Prostate gland (tissue), 2 donors: ENCODE results near the gene ZNF185. TPM values are rescaled to one million over a fixed set of nuclear protein-coding genes. Genes with fewer than 3 reads are reported as not detected.

Experiments
- DNase-seq: peaks from one replicate; pipeline ENCODE4 v3.0.0-alpha.2; 2019; ENCODE audit warnings: low spot score
- H3K27ac ChIP-seq, 2 donors: fragments of 200-600 bp; sonication (generic); 2 replicates each; pipeline ENCODE4 v1.5.1; 2017 to 2019
- H3K27me3 ChIP-seq: fragments of 200-600 bp; sonication (generic); replicated peaks from 2 replicates; pipeline ENCODE4 v1.5.1; 2019; ENCODE audit not compliant: insufficient read depth
- H3K36me3 ChIP-seq, 2 donors: fragments of 200-600 bp; sonication (generic); 1 replicate in 1 of 2; 2 replicates in 1 of 2; pipeline versions ENCODE4 v1.5.1 to v1.8.1; 2017 to 2019
- H3K4me1 ChIP-seq: fragments of 200-600 bp; sonication (generic); replicated peaks from 2 replicates; pipeline ENCODE4 v1.5.1; 2019
- H3K4me3 ChIP-seq, 2 donors: fragments of 200-600 bp; sonication (generic); 2 replicates each; pipeline ENCODE4 v1.5.1; 2017 to 2019
- H3K9me3 ChIP-seq: fragments of 200-600 bp; sonication (generic); 2 replicates; pipeline ENCODE4 v1.5.1; 2017
- POLR2A ChIP-seq: fragments of 450-650 bp; IDR thresholded peaks from one replicate; pipeline ENCODE4 v1.6.1; 2016; ENCODE audit warnings: antibody characterized with exemption, mild to moderate bottlenecking
- POLR2AphosphoS5 ChIP-seq: sonication (generic); formaldehyde crosslinking; IDR thresholded peaks from one replicate; pipeline ENCODE4 v1.6.1; 2017; ENCODE audit warnings: antibody characterized with exemption
- WGBS: methylation state at CpG from one replicate; pipeline ENCODE4 v1.1.5; 2018; 5-methylcytosine and 5-hydroxymethylcytosine counted together
- intact Hi-C: fragments of 100-400 bp; cut with DNase I; formaldehyde crosslinking; loops from one replicate; pipeline ENCODE4 v1.14.2; 2022
- total RNA-seq, 2 donors: library from RNA; depleted of rRNA; stranded (reverse); fragments of >200 nt; gene quantifications; one replicate each; pipeline ENCODE4 v1.1.0, GENCODE V29; 2016
- TF ChIP-seq, protein P1 (sequence below), 4 experiments: fragments of 200-600 bp in 2 of 4; fragments of 450-650 bp in 2 of 4; sonication (generic) in 2 of 4; IDR thresholded peaks; 1 replicate in 3 of 4; 2 replicates in 1 of 4; pipeline ENCODE4 v1.5.1; 2016 to 2019; ENCODE audit warnings: antibody characterized with exemption in 4 of 4, mild to moderate bottlenecking in 2 of 4, moderate library complexity in 2 of 4

ZNF185 gene
- total RNA-seq, 2 donors from 2014 or later = 20.3 to 27.1 TPM

DNA sequence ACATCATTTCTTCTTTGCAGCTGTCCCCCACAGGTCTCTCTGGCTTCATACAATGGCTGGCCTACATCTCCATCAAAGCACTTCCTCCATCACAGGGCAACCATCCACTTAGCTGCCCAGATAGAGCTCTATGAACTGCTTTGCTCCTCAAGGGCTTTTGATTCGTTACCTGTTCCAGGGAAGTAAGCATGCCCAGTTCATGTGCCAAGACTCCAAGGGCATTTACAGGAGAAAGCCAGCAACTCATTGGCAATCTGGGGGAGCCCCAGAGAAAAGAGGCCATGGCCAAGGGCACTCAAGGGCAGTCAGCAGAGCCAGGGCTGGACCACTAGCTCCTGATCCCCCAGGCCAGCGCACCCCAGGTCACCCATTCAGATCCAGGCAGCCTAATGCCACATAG lies 24.5 kb upstream of the ZNF185 start:
- no peaks in the 10 kb centered on the region for H3K4me1 ChIP-seq
- intact Hi-C loops = no loop called here
- no peaks in the 10 kb centered on the region for H3K9me3 ChIP-seq
- H3K36me3 ChIP-seq = no peaks in the 10 kb centered on the region
- H3K4me3 ChIP-seq = no peak overlapping the region
- no peak for DNase-seq
- no peaks in the 10 kb centered on the region for H3K27me3 ChIP-seq
- WGBS = 86% methylated on average over 2 of the region's 2 CpGs
- H3K27ac ChIP-seq = no peak overlapping the region
- TF ChIP-seq, protein P1, sequence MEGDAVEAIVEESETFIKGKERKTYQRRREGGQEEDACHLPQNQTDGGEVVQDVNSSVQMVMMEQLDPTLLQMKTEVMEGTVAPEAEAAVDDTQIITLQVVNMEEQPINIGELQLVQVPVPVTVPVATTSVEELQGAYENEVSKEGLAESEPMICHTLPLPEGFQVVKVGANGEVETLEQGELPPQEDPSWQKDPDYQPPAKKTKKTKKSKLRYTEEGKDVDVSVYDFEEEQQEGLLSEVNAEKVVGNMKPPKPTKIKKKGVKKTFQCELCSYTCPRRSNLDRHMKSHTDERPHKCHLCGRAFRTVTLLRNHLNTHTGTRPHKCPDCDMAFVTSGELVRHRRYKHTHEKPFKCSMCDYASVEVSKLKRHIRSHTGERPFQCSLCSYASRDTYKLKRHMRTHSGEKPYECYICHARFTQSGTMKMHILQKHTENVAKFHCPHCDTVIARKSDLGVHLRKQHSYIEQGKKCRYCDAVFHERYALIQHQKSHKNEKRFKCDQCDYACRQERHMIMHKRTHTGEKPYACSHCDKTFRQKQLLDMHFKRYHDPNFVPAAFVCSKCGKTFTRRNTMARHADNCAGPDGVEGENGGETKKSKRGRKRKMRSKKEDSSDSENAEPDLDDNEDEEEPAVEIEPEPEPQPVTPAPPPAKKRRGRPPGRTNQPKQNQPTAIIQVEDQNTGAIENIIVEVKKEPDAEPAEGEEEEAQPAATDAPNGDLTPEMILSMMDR (IDR thresholded peaks at IDR 0.05) = no peak
- TF ChIP-seq POLR2AphosphoS5 (no peak), POLR2A (no peak)

DNA sequence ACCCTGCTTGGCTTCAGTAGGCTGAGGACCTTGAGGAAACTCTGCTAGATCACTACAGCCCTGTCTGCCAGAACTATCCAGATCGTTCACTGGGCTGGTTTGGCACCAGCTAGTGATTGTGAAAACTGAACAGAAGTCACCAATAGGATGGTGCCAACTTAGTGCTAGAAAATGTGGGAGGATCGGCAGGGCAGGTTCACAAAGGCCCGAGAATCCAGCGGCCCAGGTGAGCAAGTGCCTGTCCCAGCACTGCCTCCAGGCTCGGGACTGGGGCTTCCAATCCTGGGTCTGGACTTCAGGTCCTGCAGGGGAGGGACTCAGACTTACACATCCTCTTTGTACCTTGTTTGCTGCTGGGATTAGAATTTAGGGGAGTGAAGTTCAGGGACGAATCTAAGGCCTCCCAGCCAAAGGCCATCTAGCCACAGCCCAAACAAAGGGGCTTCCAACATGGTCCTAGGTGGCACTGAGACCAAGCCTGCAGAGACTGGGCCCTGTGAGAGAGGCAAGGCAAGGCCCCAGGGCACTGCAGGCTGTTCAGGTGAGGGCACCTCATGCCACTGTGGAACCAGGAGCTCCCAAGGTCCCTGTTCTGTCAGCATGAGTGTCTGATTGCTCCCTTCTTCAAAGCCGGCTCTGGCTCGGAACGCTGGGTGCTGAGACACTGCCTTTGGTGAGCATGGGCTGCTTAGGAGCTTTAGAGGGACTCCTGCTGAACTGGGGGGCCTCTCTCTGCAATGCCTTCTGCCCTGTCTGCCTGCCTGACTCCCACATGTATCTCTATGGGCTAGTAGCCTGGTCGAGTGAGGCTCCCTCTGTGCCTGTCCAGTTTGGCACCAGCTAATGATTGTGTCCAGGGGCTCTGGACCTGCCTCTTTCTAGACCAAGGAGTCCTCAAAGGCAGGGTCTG lies 20.7 kb upstream of the ZNF185 start:
- H3K27ac ChIP-seq = no peak overlapping the region

GRCh38 chrX:152878976-152879755 lies 18.7 kb upstream of the ZNF185 start:
- Histone ChIP-seq H3K4me3 (no peak overlapping the region), H3K27ac (no peak overlapping the region), H3K4me1 (no peaks in the 10 kb centered on the region), H3K9me3 (no peaks in the 10 kb centered on the region), H3K27me3 (no peaks in the 10 kb centered on the region), H3K36me3 (no peaks in the 10 kb centered on the region)
- DNase-seq = no peak
- WGBS = 41% methylated on average over 12 of the region's 16 CpGs
- intact Hi-C loops = no loop called here
- TF ChIP-seq POLR2A (no peak), POLR2AphosphoS5 (no peak)
- TF ChIP-seq, protein P1 (IDR thresholded peaks at IDR 0.05) = no peak

More for the DNA sequence above, 20.7 kb upstream of the ZNF185 start:
- no peak overlapping the region for H3K4me3 ChIP-seq
- WGBS = 88% methylated on average over 10 of the region's 10 CpGs
- H3K36me3 ChIP-seq = no peaks in the 10 kb centered on the region
- no peaks in the 10 kb centered on the region for H3K27me3 ChIP-seq
- H3K9me3 ChIP-seq = no peaks in the 10 kb centered on the region
- TF ChIP-seq, protein P1 (IDR thresholded peaks at IDR 0.05) = no peak
- TF ChIP-seq POLR2AphosphoS5 (no peak), POLR2A (no peak)
- H3K4me1 ChIP-seq = no peaks in the 10 kb centered on the region
- intact Hi-C loops = no loop called here
- DNase-seq = no peak

DNA sequence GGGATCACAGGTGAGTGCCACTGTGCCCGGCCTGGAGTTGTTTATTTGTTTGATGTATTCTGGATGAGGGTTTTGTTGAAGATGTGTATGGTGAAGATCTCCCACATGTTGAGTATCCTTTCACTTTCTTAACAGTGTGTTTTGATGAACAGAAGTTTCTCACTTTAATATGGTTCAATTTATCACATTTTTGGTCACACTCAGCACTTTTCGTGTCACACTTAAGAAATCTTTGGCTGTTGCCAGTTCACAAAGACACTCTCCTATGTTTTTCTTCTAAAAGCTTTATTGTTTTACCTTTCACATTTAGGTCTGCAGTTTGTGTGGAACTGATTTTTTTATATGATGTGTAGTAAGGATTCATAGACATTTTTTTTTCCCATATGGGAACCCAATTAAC lies 16.6 kb upstream of the ZNF185 start:
- intact Hi-C loops = no loop called here
- Histone ChIP-seq H3K36me3 (no peaks in the 10 kb centered on the region), H3K9me3 (no peaks in the 10 kb centered on the region), H3K4me1 (no peaks in the 10 kb centered on the region), H3K4me3 (no peak overlapping the region), H3K27me3 (no peaks in the 10 kb centered on the region), H3K27ac (no peak overlapping the region)
- DNase-seq = no peak
- TF ChIP-seq, protein P1 (IDR thresholded peaks at IDR 0.05) = no peak
- TF ChIP-seq POLR2A (no peak), POLR2AphosphoS5 (no peak)
- WGBS = 93% methylated on average over 2 of the region's 2 CpGs
